ENCODE measurements around the gene HMGCS1.

The HMGCS1 gene

GRCh38 chr5:43357878-43358281, 44.7 kb upstream of the HMGCS1 start:
- Histone ChIP-seq H3K27me3 (ENCODE audit: insufficient read depth, poor library complexity, severe bottlenecking) (no peaks in the 10 kb centered on the region), H3K27ac (replicated peaks) (no peak overlapping the region), H3K4me3 (replicated peaks; ENCODE audit: insufficient read depth, low read length) (no peak overlapping the region)
- no peak for DNase-seq (ENCODE audit: low read depth in 1 of 2, low spot score in 1 of 2)
- TF ChIP-seq POLR2AphosphoS5 (IDR thresholded peaks at IDR 0.05; ENCODE audit: low read depth) (no peak), GABPA (IDR thresholded peaks at IDR 0.05; ENCODE audit: low read depth) (no peak), SPI1 (IDR thresholded peaks at IDR 0.05; ENCODE audit: borderline replicate concordance, low read depth) (no peak), REST (IDR thresholded peaks at IDR 0.05; ENCODE audit: insufficient replicate concordance, low read depth) (no peak)
- TF ChIP-seq, protein P1, sequence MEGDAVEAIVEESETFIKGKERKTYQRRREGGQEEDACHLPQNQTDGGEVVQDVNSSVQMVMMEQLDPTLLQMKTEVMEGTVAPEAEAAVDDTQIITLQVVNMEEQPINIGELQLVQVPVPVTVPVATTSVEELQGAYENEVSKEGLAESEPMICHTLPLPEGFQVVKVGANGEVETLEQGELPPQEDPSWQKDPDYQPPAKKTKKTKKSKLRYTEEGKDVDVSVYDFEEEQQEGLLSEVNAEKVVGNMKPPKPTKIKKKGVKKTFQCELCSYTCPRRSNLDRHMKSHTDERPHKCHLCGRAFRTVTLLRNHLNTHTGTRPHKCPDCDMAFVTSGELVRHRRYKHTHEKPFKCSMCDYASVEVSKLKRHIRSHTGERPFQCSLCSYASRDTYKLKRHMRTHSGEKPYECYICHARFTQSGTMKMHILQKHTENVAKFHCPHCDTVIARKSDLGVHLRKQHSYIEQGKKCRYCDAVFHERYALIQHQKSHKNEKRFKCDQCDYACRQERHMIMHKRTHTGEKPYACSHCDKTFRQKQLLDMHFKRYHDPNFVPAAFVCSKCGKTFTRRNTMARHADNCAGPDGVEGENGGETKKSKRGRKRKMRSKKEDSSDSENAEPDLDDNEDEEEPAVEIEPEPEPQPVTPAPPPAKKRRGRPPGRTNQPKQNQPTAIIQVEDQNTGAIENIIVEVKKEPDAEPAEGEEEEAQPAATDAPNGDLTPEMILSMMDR (IDR thresholded peaks at IDR 0.05; ENCODE audit: insufficient read depth, low read length): no peak

DNA sequence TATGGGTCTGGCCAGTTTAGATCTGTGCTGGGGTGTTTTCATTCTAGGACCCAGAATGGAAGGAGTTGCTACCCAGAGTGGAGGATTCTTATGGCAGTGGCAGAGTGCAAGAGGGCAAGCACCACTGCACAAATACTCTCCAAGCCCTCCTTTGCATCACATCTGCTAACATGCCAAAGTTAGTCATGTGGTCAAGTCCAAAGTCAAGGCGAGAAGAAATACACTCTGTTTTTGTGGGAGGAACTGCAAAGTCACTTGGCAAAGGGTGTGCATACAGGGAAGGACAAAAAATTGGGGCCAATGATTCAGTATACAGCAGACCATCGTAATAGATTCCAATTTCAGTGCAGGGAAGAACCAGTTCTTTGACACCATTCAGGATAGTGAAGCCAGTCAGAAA, 43.9 kb upstream of the HMGCS1 start:
- Histone ChIP-seq H3K27ac (replicated peaks) (no peak overlapping the region), H3K4me3 (replicated peaks; ENCODE audit: insufficient read depth, low read length) (no peak overlapping the region), H3K27me3 (ENCODE audit: insufficient read depth, poor library complexity, severe bottlenecking) (no peaks in the 10 kb centered on the region)
- no peak for TF ChIP-seq POLR2AphosphoS5 (IDR thresholded peaks at IDR 0.05; ENCODE audit: low read depth)
- TF ChIP-seq SPI1 (IDR thresholded peaks at IDR 0.05; ENCODE audit: borderline replicate concordance, low read depth): no peak
- TF ChIP-seq, protein P1 (IDR thresholded peaks at IDR 0.05; ENCODE audit: insufficient read depth, low read length): no peak
- TF ChIP-seq GABPA (IDR thresholded peaks at IDR 0.05; ENCODE audit: low read depth): no peak
- TF ChIP-seq REST (IDR thresholded peaks at IDR 0.05; ENCODE audit: insufficient replicate concordance, low read depth): no peak
- no peak for DNase-seq (ENCODE audit: low read depth in 1 of 2, low spot score in 1 of 2)

DNA sequence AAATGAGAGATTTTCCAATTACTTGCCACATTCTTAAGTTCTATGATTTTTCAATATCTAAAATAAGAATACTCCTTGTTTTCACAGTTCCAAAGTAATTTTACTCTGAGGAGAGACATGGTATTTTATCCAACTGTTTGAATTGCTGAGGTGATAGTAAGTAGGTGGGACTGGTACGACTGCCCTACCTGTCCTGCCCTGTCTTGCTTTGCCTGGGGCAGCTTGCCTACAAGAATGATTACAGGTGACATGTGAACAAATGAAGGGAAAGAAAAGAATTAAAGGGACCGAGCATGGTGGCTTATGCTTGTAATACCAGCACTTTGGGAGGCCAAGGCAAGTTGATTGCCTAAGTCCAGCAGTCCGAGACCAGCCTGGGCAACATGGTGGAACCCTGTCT, 41.6 kb upstream of the HMGCS1 start:
- H3K4me3 ChIP-seq (replicated peaks; ENCODE audit: insufficient read depth, low read length): no peak overlapping the region
- no peaks in the 10 kb centered on the region for H3K27me3 ChIP-seq (ENCODE audit: insufficient read depth, poor library complexity, severe bottlenecking)
- no peak overlapping the region for H3K27ac ChIP-seq (replicated peaks)
- DNase-seq (ENCODE audit: low read depth in 1 of 2, low spot score in 1 of 2): no peak
- TF ChIP-seq POLR2AphosphoS5 (IDR thresholded peaks at IDR 0.05; ENCODE audit: low read depth) (no peak), GABPA (IDR thresholded peaks at IDR 0.05; ENCODE audit: low read depth) (no peak), REST (IDR thresholded peaks at IDR 0.05; ENCODE audit: insufficient replicate concordance, low read depth) (no peak), SPI1 (IDR thresholded peaks at IDR 0.05; ENCODE audit: borderline replicate concordance, low read depth) (no peak)
- TF ChIP-seq, protein P1 (IDR thresholded peaks at IDR 0.05; ENCODE audit: insufficient read depth, low read length): no peak
